A549 (cell line): ENCODE results near the gene GDF7. TPM values are rescaled to one million over a fixed set of nuclear protein-coding genes. Genes with fewer than 3 reads are reported as not detected.

Experiments
- ATAC-seq, 2 experiments: fragments of 200-7000 bp in 1 of 2; fragments of >200 bp in 1 of 2; cut with Nextera tagmentation in 1 of 2; cut with Tn5 transposase in 1 of 2; 3 replicates each; pipeline versions ENCODE4 v1.8.0 to v1.9.1; 2018 to 2020; ENCODE audit warnings: mild to moderate bottlenecking in 1 of 2, moderate library complexity in 1 of 2
- CTCF ChIA-PET: fragments of 300-600 bp; sonication (Branson Sonifier 250); formaldehyde crosslinking; extraction: SDS; loops from one replicate; lab custom pipeline; 2021; ENCODE audit warnings: antibody characterized with exemption, inconsistent platforms; lab: Yijun Ruan, JAX
- POLR2A ChIA-PET: fragments of 350-600 bp; formaldehyde crosslinking; extraction: SDS; loops from one replicate; lab custom pipeline; 2021; ENCODE audit warnings: antibody characterized with exemption, inconsistent platforms; lab: Yijun Ruan, JAX
- DNase-seq, 2 experiments: peaks; one replicate each; pipeline versions ENCODE4 v3.0.0 to v3.0.0-alpha.2; 2011 to 2016; ENCODE audit warnings: low read depth in 1 of 2, low spot score in 1 of 2
- FAIRE-seq: peaks from 2 replicates; lab custom pipeline; 2011; peaks lifted over from hg19 to GRCh38; lab: Jason Lieb, UNC
- H3K27ac ChIP-seq, 2 experiments: fragments of >200 bp; sonication (Bioruptor Twin); formaldehyde crosslinking; 3 replicates each; pipeline ENCODE4 v1.5.1; 2016 to 2017
- H3K4me1 ChIP-seq: fragments of >200 bp; sonication (Bioruptor Twin); formaldehyde crosslinking; 3 replicates; pipeline ENCODE4 v1.6.1; 2016
- H3K4me2 ChIP-seq: fragments of >200 bp; sonication (Bioruptor Twin); formaldehyde crosslinking; 3 replicates; pipeline ENCODE4 v1.6.1; 2016
- H3K4me3 ChIP-seq: fragments of >200 bp; sonication (Bioruptor Twin); formaldehyde crosslinking; 3 replicates; pipeline ENCODE4 v1.5.1; 2016
- H3K9me3 ChIP-seq: fragments of >200 bp; sonication (Bioruptor Twin); formaldehyde crosslinking; 3 replicates; pipeline ENCODE4 v1.6.1; 2016
- CBX2 ChIP-seq: fragments of 200-600 bp; sonication (generic); IDR thresholded peaks from 2 replicates; pipeline ENCODE4 v1.6.1; 2016; ENCODE audit warnings: low read depth, mild to moderate bottlenecking, borderline replicate concordance
- E2F6 ChIP-seq: IDR thresholded peaks from 2 replicates; pipeline ENCODE4 v1.6.1; 2012; ENCODE audit warnings: low read depth, borderline replicate concordance
- EHMT2 ChIP-seq: fragments of 200-600 bp; sonication (generic); IDR thresholded peaks from 2 replicates; pipeline ENCODE4 v1.6.1; 2016; ENCODE audit warnings: antibody characterized with exemption, low read depth, mild to moderate bottlenecking, moderate library complexity
- EP300 ChIP-seq, 2 experiments: fragments of >200 bp; sonication (Bioruptor Twin); formaldehyde crosslinking; IDR thresholded peaks; 2 replicates in 1 of 2; 3 replicates in 1 of 2; pipeline ENCODE4 v1.6.1; 2016 to 2017
- ESRRA ChIP-seq: fragments of 150-350 bp; IDR thresholded peaks from 2 replicates; pipeline ENCODE4 v1.6.1; 2014; ENCODE audit warnings: mild to moderate bottlenecking, low read length, borderline replicate concordance
- FOSL2 ChIP-seq, 2 experiments: fragments of 450-650 bp in 1 of 2; fragments of >200 bp in 1 of 2; sonication (Bioruptor Twin) in 1 of 2; formaldehyde crosslinking; IDR thresholded peaks; 2 replicates each; pipeline versions ENCODE4 v1.5.0 to v1.6.1; 2016 to 2020; ENCODE audit warnings: mild to moderate bottlenecking in 1 of 2, moderate library complexity in 1 of 2
- FOXS1 ChIP-seq: fragments of 250-450 bp; sonication (Bioruptor Pico); IDR thresholded peaks from 2 replicates; pipeline ENCODE4 v1.5.0; 2020; ENCODE audit warnings: mild to moderate bottlenecking, moderate library complexity
- HDAC2 ChIP-seq: fragments of 200-600 bp; sonication (generic); IDR thresholded peaks from 2 replicates; pipeline ENCODE4 v1.6.1; 2016
- HEYL ChIP-seq: fragments of 250-450 bp; sonication (Bioruptor Pico); IDR thresholded peaks from 2 replicates; pipeline ENCODE4 v1.8.0; 2021; ENCODE audit warnings: mild to moderate bottlenecking, moderate library complexity
- HOXB5 ChIP-seq: fragments of 250-450 bp; sonication (Bioruptor Pico); IDR thresholded peaks from 2 replicates; pipeline ENCODE4 v1.5.0; 2020; ENCODE audit warnings: mild to moderate bottlenecking, moderate library complexity
- JUNB ChIP-seq: fragments of >200 bp; sonication (Bioruptor Twin); formaldehyde crosslinking; IDR thresholded peaks from 2 replicates; pipeline ENCODE4 v1.6.1; 2016
- NPAS2 ChIP-seq: fragments of 250-450 bp; sonication (Bioruptor Pico); IDR thresholded peaks from 2 replicates; pipeline ENCODE4 v1.8.0; 2022; ENCODE audit warnings: mild to moderate bottlenecking, moderate library complexity, borderline replicate concordance
- NR3C1 ChIP-seq: fragments of >200 bp; sonication (Bioruptor Twin); formaldehyde crosslinking; IDR thresholded peaks from 3 replicates; pipeline ENCODE4 v1.6.1; 2017
- PHF8 ChIP-seq: fragments of 200-600 bp; sonication (generic); IDR thresholded peaks from 2 replicates; pipeline ENCODE4 v1.6.1; 2016; ENCODE audit warnings: low read depth, mild to moderate bottlenecking, antibody characterized with exemption, moderate library complexity, borderline replicate concordance
- POLR2AphosphoS2 ChIP-seq: conservative IDR thresholded peaks from 2 replicates; pipeline ENCODE4 v1.6.1; 2012; ENCODE audit warnings: low read length, improper control_type of control experiment, inconsistent platforms
- RCOR1 ChIP-seq: fragments of 150-350 bp; IDR thresholded peaks from 2 replicates; pipeline ENCODE4 v1.6.1; 2014; ENCODE audit warnings: antibody characterized with exemption, low read length, low read depth
- REST ChIP-seq: fragments of 200-600 bp; sonication (generic); IDR thresholded peaks from 2 replicates; pipeline ENCODE4 v1.6.1; 2016; ENCODE audit warnings: antibody characterized with exemption, mild to moderate bottlenecking, moderate library complexity
- RFX5 ChIP-seq: fragments of 450-650 bp; IDR thresholded peaks from 2 replicates; pipeline ENCODE4 v1.7.1; 2014; ENCODE audit warnings: antibody characterized with exemption, mild to moderate bottlenecking, moderate library complexity
- RNF2 ChIP-seq: fragments of 200-600 bp; sonication (generic); IDR thresholded peaks from 2 replicates; pipeline ENCODE4 v1.6.1; 2016; ENCODE audit warnings: low read depth, mild to moderate bottlenecking, antibody characterized with exemption, moderate library complexity, borderline replicate concordance
- SMC3 ChIP-seq: fragments of >200 bp; sonication (Bioruptor Twin); formaldehyde crosslinking; IDR thresholded peaks from 3 replicates; pipeline ENCODE4 v1.6.1; 2018; ENCODE audit warnings: inconsistent platforms
- ZC3H11A ChIP-seq: fragments of 450-650 bp; IDR thresholded peaks from 2 replicates; pipeline ENCODE4 v1.6.1; 2014; ENCODE audit warnings: antibody characterized with exemption, mild to moderate bottlenecking
- ZNF302 ChIP-seq: fragments of 250-450 bp; sonication (Bioruptor Pico); IDR thresholded peaks from 2 replicates; pipeline ENCODE4 v1.9.0; 2021; ENCODE audit warnings: inconsistent platforms, mild to moderate bottlenecking, moderate library complexity
- WGBS: methylation state at CpG from one replicate; pipeline ENCODE4 v1.1.6; 2017; ENCODE audit errors: missing lambda C conversion rate; 5-methylcytosine and 5-hydroxymethylcytosine counted together
- polyA plus RNA-seq, 4 experiments: library from polyadenylated mRNA; depleted of rRNA in 3 of 4; stranded (reverse); fragments of >200 nt; fragmentation: RNase III in 1 of 4; extraction: RNeasy Plus Mini Kit Qiagen cat#74134 plus additional on column Dnase treatment in 1 of 4; gene quantifications; 2 replicates in 3 of 4; 3 replicates in 1 of 4; pipeline ENCODE4 v1.2.3, GENCODE V29; 2011 to 2017
- TF ChIP-seq, protein P1 (sequence below): fragments of 450-650 bp; IDR thresholded peaks from 2 replicates; pipeline ENCODE4 v1.6.1; 2014; ENCODE audit warnings: antibody characterized with exemption
- TF ChIP-seq, protein P2 (sequence below): fragments of >200 bp; sonication (Bioruptor Twin); formaldehyde crosslinking; IDR thresholded peaks from 3 replicates; pipeline ENCODE4 v1.6.1; 2016

The GDF7 gene
- polyA plus RNA-seq, 2 of the 4 experiments (the other 2 are of a cell fraction): 0.03 to 0.05 TPM

DNA sequence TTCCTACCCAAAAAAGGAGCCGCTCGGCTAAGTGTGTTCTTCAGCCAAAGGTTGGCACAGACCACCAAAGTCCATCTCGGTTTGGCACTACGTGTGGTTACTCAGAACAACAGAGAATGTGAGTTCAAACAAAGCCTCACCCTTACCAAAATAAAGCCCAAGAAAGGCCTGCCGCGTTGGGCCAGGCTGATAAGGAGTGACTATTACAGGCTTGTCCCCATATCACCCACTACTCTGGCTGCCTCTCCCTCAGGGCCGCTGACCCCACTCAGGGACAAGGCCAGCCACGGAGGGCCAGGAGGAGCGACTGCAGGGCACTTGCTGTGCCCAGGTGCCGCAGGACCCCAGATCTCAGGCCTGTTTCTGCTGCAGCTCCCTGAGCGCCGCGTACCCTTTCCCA, 29.8 kb upstream of the GDF7 start:
- no peak for DNase-seq
- Histone ChIP-seq H3K4me1 (peaks cover 29% of the 10 kb centered on the region), H3K4me3 (no peak overlapping the region), H3K4me2 (no peak overlapping the region), H3K9me3 (no peaks in the 10 kb centered on the region), H3K27ac (no peak overlapping the region)
- 63% methylated on average over 10 of the region's 13 CpGs for WGBS
- POLR2A ChIA-PET: interaction anchor here (0.6 to 6.6 kb wide), 2 partner anchors 40 to 190 kb away, joined by 3 to 102 read pairs; partner anchors contain the start of gene RHOB
- TF ChIP-seq CBX2 (no peak), ESRRA (no peak), HOXB5 (no peak), HDAC2 (no peak), RFX5 (no peak), NR3C1 (no peak), PHF8 (no peak)
- FAIRE-seq: no peak
- CTCF ChIA-PET: interaction anchor here (1.1 to 17.8 kb wide), 10 partner anchors 10 to 311 kb away, joined by 3 to 355 read pairs (median 10); partner anchors contain the start of genes HS1BP3 and RHOB
- ATAC-seq: no peak

GRCh38 chr2:20638014-20638413, 28.9 kb upstream of the GDF7 start:
- Histone ChIP-seq H3K4me2 (no peak overlapping the region), H3K9me3 (no peaks in the 10 kb centered on the region), H3K4me1 (peaks cover 33% of the 10 kb centered on the region), H3K4me3 (no peak overlapping the region), H3K27ac (no peak overlapping the region)
- no peak for ATAC-seq
- POLR2A ChIA-PET: interaction anchor here (0.9 to 6.6 kb wide), 2 partner anchors 191 to 194 kb away, joined by 4 to 102 read pairs; partner anchors contain the start of gene RHOB
- 86% methylated on average over 13 of the region's 13 CpGs for WGBS
- FAIRE-seq: no peak
- no peak for DNase-seq
- CTCF ChIA-PET: interaction anchor here (0.6 to 17.8 kb wide), 9 partner anchors 9 to 313 kb away, joined by 3 to 355 read pairs (median 3); partner anchors contain the start of genes HS1BP3 and RHOB
- TF ChIP-seq NR3C1 (no peak), EP300 (IDR thresholded peaks at IDR 0.05) (no peak), JUNB (no peak), HEYL (CRISPR knock-in tag) (no peak), HOXB5 (no peak), ESRRA (no peak), EHMT2 (no peak), RNF2 (no peak), ZC3H11A (no peak), ZNF302 (no peak), SMC3 (no peak), POLR2AphosphoS2 (no peak), FOSL2 (IDR thresholded peaks at IDR 0.05) (no peak), FOSL2 (CRISPR knock-in tag; IDR thresholded peaks at IDR 0.05) (no peak), E2F6 (no peak), FOXS1 (CRISPR knock-in tag) (no peak), REST (no peak), RCOR1 (no peak), NPAS2 (CRISPR knock-in tag) (no peak)
- TF ChIP-seq, protein P1, sequence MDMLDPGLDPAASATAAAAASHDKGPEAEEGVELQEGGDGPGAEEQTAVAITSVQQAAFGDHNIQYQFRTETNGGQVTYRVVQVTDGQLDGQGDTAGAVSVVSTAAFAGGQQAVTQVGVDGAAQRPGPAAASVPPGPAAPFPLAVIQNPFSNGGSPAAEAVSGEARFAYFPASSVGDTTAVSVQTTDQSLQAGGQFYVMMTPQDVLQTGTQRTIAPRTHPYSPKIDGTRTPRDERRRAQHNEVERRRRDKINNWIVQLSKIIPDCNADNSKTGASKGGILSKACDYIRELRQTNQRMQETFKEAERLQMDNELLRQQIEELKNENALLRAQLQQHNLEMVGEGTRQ: no peak
- TF ChIP-seq, protein P2, sequence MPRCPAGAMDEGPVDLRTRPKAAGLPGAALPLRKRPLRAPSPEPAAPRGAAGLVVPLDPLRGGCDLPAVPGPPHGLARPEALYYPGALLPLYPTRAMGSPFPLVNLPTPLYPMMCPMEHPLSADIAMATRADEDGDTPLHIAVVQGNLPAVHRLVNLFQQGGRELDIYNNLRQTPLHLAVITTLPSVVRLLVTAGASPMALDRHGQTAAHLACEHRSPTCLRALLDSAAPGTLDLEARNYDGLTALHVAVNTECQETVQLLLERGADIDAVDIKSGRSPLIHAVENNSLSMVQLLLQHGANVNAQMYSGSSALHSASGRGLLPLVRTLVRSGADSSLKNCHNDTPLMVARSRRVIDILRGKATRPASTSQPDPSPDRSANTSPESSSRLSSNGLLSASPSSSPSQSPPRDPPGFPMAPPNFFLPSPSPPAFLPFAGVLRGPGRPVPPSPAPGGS: no peak
- TF ChIP-seq, all 56 proteins: peak for 0
